GM12878 (cell line): ENCODE measurements around the gene MGLL.

Source experiments
- EP300 ChIP-seq, 2 experiments: fragments of 150-350 bp in 1 of 2; IDR thresholded peaks; 2 replicates each; pipeline ENCODE4 v1.6.1; 2011 to 2012; ENCODE audit warnings: low read depth in 2 of 2, low read length in 2 of 2, borderline replicate concordance in 1 of 2, improper control_type of control experiment in 1 of 2, inconsistent platforms in 1 of 2; ENCODE audit not compliant: control insufficient read depth in 1 of 2
- ETV6 ChIP-seq, 2 experiments: fragments of 450-650 bp in 1 of 2; IDR thresholded peaks in 1 of 2; conservative IDR thresholded peaks in 1 of 2; 2 replicates each; pipeline ENCODE4 v1.6.1; 2014; ENCODE audit warnings: antibody characterized with exemption in 1 of 2, borderline replicate concordance in 1 of 2, low read depth in 1 of 2, mild to moderate bottlenecking in 1 of 2, moderate library complexity in 1 of 2
- EZH2 ChIP-seq: IDR thresholded peaks from 2 replicates; pipeline ENCODE4 v1.6.1; 2012; ENCODE audit warnings: low read depth, mild to moderate bottlenecking, control low read depth, inconsistent platforms, low read length, borderline replicate concordance; ENCODE audit not compliant: control insufficient read depth
- FOXM1 ChIP-seq: IDR thresholded peaks from 2 replicates; pipeline ENCODE4 v1.6.1; 2012; ENCODE audit warnings: low read depth, mild to moderate bottlenecking, inconsistent platforms, low read length, moderate library complexity
- IKZF1 ChIP-seq: fragments of 450-650 bp; conservative IDR thresholded peaks from 2 replicates; pipeline ENCODE4 v1.6.1; 2017; ENCODE audit warnings: antibody characterized with exemption, mild to moderate bottlenecking
- RCOR1 ChIP-seq: conservative IDR thresholded peaks from 2 replicates; pipeline ENCODE4 v1.6.1; 2012; ENCODE audit warnings: low read depth, low read length, improper control_type of control experiment
- SP1 ChIP-seq: IDR thresholded peaks from one replicate; pipeline ENCODE4 v1.6.1; 2011; ENCODE audit warnings: low read depth, low read length
- ZNF274 ChIP-seq: IDR thresholded peaks from one replicate; pipeline ENCODE4 v1.8.0; 2011; ENCODE audit not compliant: insufficient read length, insufficient read depth
- TF ChIP-seq, protein P1 (sequence below), 3 experiments: IDR thresholded peaks in 2 of 3; conservative IDR thresholded peaks in 1 of 3; 2 replicates each; pipeline ENCODE4 v1.5.1; 2011; ENCODE audit warnings: low read depth in 3 of 3, low read length in 3 of 3, mild to moderate bottlenecking in 3 of 3, control low read depth in 2 of 3, moderate library complexity in 2 of 3, inconsistent platforms in 1 of 3, mixed read lengths in 1 of 3; ENCODE audit not compliant: control insufficient read depth in 2 of 3, insufficient read depth in 1 of 3; ENCODE audit errors: extremely low read depth in 1 of 3
- TF ChIP-seq, protein P2 (sequence below): fragments of 450-650 bp; IDR thresholded peaks from 2 replicates; pipeline ENCODE4 v1.6.1; 2017; ENCODE audit warnings: mild to moderate bottlenecking
- TF ChIP-seq, protein P3 (sequence below): IDR thresholded peaks from 2 replicates; pipeline ENCODE4 v1.6.1; 2011; ENCODE audit warnings: low read depth, mild to moderate bottlenecking, low read length, moderate library complexity, borderline replicate concordance; ENCODE audit errors: extremely low read depth

DNA sequence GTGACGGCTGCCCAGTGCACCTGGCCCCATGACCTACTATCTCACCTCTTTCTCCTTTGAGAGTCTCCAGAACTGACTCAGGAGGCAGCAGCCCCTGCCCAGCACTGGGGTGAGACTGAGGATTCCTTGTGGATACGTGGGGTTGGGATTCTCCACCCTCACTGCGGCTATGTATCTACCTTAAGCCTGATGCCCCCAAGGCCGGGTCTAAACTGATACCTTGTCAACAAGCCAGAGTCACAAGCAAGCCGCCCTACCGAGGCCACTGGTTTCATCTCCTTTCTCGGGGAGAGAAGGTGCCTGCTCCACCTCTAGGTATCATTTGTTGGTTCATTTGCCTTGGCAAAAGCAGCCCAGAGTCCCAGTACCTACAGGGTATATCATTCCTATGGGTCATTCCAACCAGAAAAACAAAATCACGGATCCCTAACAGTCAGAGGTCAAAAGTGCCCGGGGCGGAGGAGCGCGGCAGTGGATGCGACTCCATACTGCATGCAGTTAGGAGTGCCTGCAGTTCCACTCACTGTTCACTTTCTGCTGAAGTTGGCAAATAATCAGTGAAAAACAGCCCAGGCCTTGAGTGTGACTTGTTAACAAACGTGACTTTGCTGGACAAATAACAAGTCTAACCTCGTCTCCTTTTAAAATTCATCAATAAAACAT is 102.0 kb downstream of the MGLL start:
- TF ChIP-seq EP300 (IDR thresholded peaks at IDR 0.05; ENCODE audit: borderline replicate concordance in 1 of 2, control insufficient read depth in 1 of 2, low read depth in 2 of 2, low read length in 2 of 2) (no peak), ZNF274 (no peak), EZH2 (no peak), FOXM1 (no peak), ETV6 (conservative IDR thresholded peaks at IDR 0.05 in 1 of 2, IDR thresholded peaks at IDR 0.05 in 1 of 2; ENCODE audit: borderline replicate concordance in 1 of 2, low read depth in 1 of 2) (no peak), RCOR1 (no peak), IKZF1 (no peak), SP1 (no peak)
- TF ChIP-seq, protein P1, sequence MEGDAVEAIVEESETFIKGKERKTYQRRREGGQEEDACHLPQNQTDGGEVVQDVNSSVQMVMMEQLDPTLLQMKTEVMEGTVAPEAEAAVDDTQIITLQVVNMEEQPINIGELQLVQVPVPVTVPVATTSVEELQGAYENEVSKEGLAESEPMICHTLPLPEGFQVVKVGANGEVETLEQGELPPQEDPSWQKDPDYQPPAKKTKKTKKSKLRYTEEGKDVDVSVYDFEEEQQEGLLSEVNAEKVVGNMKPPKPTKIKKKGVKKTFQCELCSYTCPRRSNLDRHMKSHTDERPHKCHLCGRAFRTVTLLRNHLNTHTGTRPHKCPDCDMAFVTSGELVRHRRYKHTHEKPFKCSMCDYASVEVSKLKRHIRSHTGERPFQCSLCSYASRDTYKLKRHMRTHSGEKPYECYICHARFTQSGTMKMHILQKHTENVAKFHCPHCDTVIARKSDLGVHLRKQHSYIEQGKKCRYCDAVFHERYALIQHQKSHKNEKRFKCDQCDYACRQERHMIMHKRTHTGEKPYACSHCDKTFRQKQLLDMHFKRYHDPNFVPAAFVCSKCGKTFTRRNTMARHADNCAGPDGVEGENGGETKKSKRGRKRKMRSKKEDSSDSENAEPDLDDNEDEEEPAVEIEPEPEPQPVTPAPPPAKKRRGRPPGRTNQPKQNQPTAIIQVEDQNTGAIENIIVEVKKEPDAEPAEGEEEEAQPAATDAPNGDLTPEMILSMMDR (IDR thresholded peaks at IDR 0.05 in 2 of 3, conservative IDR thresholded peaks at IDR 0.05 in 1 of 3; ENCODE audit: control insufficient read depth in 2 of 3, extremely low read depth in 1 of 3, insufficient read depth in 1 of 3, low read depth in 3 of 3, low read length in 3 of 3): no peak
- TF ChIP-seq, protein P2, sequence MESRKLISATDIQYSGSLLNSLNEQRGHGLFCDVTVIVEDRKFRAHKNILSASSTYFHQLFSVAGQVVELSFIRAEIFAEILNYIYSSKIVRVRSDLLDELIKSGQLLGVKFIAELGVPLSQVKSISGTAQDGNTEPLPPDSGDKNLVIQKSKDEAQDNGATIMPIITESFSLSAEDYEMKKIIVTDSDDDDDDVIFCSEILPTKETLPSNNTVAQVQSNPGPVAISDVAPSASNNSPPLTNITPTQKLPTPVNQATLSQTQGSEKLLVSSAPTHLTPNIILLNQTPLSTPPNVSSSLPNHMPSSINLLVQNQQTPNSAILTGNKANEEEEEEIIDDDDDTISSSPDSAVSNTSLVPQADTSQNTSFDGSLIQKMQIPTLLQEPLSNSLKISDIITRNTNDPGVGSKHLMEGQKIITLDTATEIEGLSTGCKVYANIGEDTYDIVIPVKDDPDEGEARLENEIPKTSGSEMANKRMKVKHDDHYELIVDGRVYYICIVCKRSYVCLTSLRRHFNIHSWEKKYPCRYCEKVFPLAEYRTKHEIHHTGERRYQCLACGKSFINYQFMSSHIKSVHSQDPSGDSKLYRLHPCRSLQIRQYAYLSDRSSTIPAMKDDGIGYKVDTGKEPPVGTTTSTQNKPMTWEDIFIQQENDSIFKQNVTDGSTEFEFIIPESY: no peak
- TF ChIP-seq, protein P3, sequence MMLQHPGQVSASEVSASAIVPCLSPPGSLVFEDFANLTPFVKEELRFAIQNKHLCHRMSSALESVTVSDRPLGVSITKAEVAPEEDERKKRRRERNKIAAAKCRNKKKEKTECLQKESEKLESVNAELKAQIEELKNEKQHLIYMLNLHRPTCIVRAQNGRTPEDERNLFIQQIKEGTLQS: no peak
